ENCODE results near the gene PANK4. TPM values are rescaled to one million over a fixed set of nuclear protein-coding genes. Genes with fewer than 3 reads are reported as not detected.

Gene PANK4
- total RNA-seq, 1 experiment from 2014 or later, result 22.1 TPM

DNA sequence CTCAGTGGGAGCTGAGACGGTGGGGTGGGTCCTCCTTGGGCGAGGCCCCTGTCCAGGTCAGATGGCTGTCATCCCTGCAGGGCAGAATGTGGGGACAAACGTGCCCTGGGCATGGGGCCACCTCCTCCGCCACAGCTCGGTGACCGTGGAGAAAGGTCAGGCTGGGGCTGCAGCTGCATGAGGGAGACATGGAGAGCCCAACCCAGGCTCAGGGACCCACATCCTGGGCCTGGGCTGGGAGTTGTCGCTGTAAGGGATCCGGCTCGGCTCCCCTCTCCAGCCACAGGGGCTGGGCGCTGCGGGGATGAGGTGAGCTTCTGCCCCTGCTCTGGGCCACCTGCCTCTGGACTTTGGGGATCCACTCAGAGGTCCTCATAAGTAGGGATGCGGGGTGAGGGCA is 50.8 kb downstream of the PANK4 start:
- POLR2A ChIA-PET, result no interaction called here
- DNase-seq (ENCODE audit: unreplicated experiment), result no peak
- Mint-ChIP-seq H3K4me1 (ENCODE audit: insufficient read depth, unreplicated experiment) (peaks cover 4% of the 10 kb centered on the region), H3K9me3 (ENCODE audit: unreplicated experiment) (no peaks in the 10 kb centered on the region), H3K4me3 (ENCODE audit: unreplicated experiment) (no peak overlapping the region), H3K36me3 (ENCODE audit: insufficient read depth, unreplicated experiment) (peaks cover 17% of the 10 kb centered on the region), H3K27me3 (ENCODE audit: insufficient read depth, unreplicated experiment) (no peaks in the 10 kb centered on the region), H3K27ac (ENCODE audit: low read depth, unreplicated experiment) (no peak overlapping the region)
- CTCF ChIA-PET, result no interaction called here
- intact Hi-C loops (cut with micrococcal nuclease), result no loop called here
- BruUV-seq (replicated peaks), result no TSS peak
- TF ChIP-seq CTCF (IDR thresholded peaks at IDR 0.05; ENCODE audit: unreplicated experiment), result no peak

DNA sequence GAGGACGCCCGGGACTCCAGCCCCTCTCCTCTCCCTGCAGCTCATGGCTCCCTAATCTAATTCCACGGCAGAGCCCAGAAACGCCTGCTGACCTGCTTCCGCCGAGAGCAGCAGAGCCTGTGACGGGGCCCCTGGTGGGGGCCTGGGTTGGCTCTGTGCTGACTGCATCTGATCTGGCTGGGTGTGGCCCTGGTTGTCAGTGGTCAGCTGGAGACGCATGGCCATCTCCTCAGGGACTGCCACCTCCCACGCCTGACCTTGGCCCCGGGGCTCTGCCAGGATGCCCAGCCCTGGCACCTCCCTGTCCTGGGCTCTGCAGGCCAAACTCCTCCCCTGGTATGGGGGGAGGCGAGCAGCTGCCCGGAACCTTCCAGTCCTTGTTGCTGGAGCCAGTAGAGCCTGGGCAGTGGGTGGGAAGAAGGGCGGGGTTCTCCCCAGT is 51.4 kb downstream of the PANK4 start:
- BruUV-seq (replicated peaks), result no TSS peak
- ChIA-PET POLR2A (no interaction called here), CTCF (no interaction called here)
- H3K36me3 Mint-ChIP-seq (ENCODE audit: insufficient read depth, unreplicated experiment), result peaks cover 20% of the 10 kb centered on the region
- no peak for TF ChIP-seq CTCF (IDR thresholded peaks at IDR 0.05; ENCODE audit: unreplicated experiment)
- DNase-seq (ENCODE audit: unreplicated experiment), result no peak
- no peaks in the 10 kb centered on the region for H3K27me3 Mint-ChIP-seq (ENCODE audit: insufficient read depth, unreplicated experiment)
- intact Hi-C loops (cut with micrococcal nuclease), result no loop called here
- H3K27ac Mint-ChIP-seq (ENCODE audit: low read depth, unreplicated experiment), result no peak overlapping the region
- no peaks in the 10 kb centered on the region for H3K9me3 Mint-ChIP-seq (ENCODE audit: unreplicated experiment)
- H3K4me3 Mint-ChIP-seq (ENCODE audit: unreplicated experiment), result no peak overlapping the region
- H3K4me1 Mint-ChIP-seq (ENCODE audit: insufficient read depth, unreplicated experiment), result peaks cover 4% of the 10 kb centered on the region

DNA sequence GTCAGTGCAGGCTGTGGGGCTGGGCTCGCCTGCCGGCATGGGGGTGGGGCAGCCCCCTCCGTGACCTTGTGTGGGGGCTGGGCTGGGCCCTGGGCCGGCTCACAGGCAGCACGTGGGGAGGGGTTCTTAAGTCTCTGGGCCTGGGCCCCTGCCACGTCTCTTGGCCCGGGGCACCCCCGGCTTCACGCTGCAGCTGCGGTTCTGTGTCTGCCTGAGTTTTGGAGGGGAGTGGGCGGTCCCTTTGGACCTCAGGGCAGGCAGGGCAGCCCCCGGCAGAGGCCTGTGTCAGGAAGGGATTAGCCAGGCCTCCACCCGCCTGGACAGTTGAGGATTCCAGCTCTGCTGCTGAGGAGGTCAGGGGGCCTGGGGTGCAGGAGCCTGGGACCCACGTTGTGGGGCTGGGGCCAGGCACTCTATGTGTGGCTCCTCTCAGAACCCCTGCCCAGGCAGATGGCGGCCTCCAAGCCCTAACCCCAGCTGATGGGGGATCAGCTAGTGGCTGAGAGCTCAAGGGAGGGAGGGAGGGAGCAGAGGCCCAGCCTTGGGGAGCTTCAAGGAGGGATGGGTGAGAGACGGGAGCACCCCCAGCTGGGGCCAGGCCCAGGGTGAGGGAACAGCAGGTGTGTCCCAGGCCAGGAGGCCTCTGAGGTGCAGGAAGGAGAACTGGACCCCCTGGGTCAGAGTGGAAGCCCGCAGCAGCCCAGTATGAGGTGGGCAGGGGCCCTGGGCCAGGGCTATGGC is 52.1 kb downstream of the PANK4 start:
- no peaks in the 10 kb centered on the region for H3K27me3 Mint-ChIP-seq (ENCODE audit: insufficient read depth, unreplicated experiment)
- TF ChIP-seq CTCF (IDR thresholded peaks at IDR 0.05; ENCODE audit: unreplicated experiment), result no peak
- H3K27ac Mint-ChIP-seq (ENCODE audit: low read depth, unreplicated experiment), result no peak overlapping the region
- H3K9me3 Mint-ChIP-seq (ENCODE audit: unreplicated experiment), result no peaks in the 10 kb centered on the region
- ChIA-PET CTCF (interaction anchor here (1.0 kb wide), 1 partner anchor 44 kb away, joined by 3 read pairs; no protein-coding TSS in a partner anchor), POLR2A (no interaction called here)
- H3K4me3 Mint-ChIP-seq (ENCODE audit: unreplicated experiment), result no peak overlapping the region
- no TSS peak for BruUV-seq (replicated peaks)
- intact Hi-C loops (cut with micrococcal nuclease), result no loop called here
- peaks cover 20% of the 10 kb centered on the region for H3K36me3 Mint-ChIP-seq (ENCODE audit: insufficient read depth, unreplicated experiment)
- peaks cover 4% of the 10 kb centered on the region for H3K4me1 Mint-ChIP-seq (ENCODE audit: insufficient read depth, unreplicated experiment)
- no peak for DNase-seq (ENCODE audit: unreplicated experiment)

- CTCF ChIA-PET, result interaction anchor here (0.6 to 1.0 kb wide), 2 partner anchors 12 to 43 kb away, joined by 3 read pairs; no protein-coding TSS in a partner anchor
- no TSS peak for BruUV-seq (replicated peaks)
- TF ChIP-seq CTCF (IDR thresholded peaks at IDR 0.05; ENCODE audit: unreplicated experiment), result no peak
Observed at GRCh38 chr1:2473198-2473597, 53.2 kb downstream of the PANK4 start.

More at GRCh38 chr1:2473198-2473597, 53.2 kb downstream of the PANK4 start:
- intact Hi-C loops (cut with micrococcal nuclease), result no loop called here
- no peaks in the 10 kb centered on the region for H3K9me3 Mint-ChIP-seq (ENCODE audit: unreplicated experiment)
- H3K36me3 Mint-ChIP-seq (ENCODE audit: insufficient read depth, unreplicated experiment), result peaks cover 20% of the 10 kb centered on the region
- H3K4me3 Mint-ChIP-seq (ENCODE audit: unreplicated experiment), result no peak overlapping the region
- H3K27ac Mint-ChIP-seq (ENCODE audit: low read depth, unreplicated experiment), result no peak overlapping the region
- no peak for DNase-seq (ENCODE audit: unreplicated experiment)
- peaks cover 4% of the 10 kb centered on the region for H3K4me1 Mint-ChIP-seq (ENCODE audit: insufficient read depth, unreplicated experiment)
- POLR2A ChIA-PET, result no interaction called here
- no peaks in the 10 kb centered on the region for H3K27me3 Mint-ChIP-seq (ENCODE audit: insufficient read depth, unreplicated experiment)
